IPS-18a (cell line): ENCODE data around the gene C10orf105.

Experiments
- H3K27ac ChIP-seq: one replicate; pipeline ENCODE4 v1.5.1; 2013; ENCODE audit warnings: low read length
- H3K27me3 ChIP-seq: one replicate; pipeline ENCODE4 v1.6.1; 2013; ENCODE audit warnings: mild to moderate bottlenecking, low read length; ENCODE audit not compliant: control insufficient read depth, insufficient read depth
- H3K36me3 ChIP-seq: one replicate; pipeline ENCODE4 v1.6.1; 2013; ENCODE audit warnings: low read depth, low read length; ENCODE audit not compliant: control insufficient read depth
- H3K4me1 ChIP-seq: one replicate; pipeline ENCODE4 v1.6.1; 2013; ENCODE audit warnings: low read depth, low read length; ENCODE audit not compliant: control insufficient read depth
- H3K4me3 ChIP-seq: one replicate; pipeline ENCODE4 v1.5.1; 2013; ENCODE audit warnings: low read length
- H3K9ac ChIP-seq: one replicate; pipeline ENCODE4 v1.6.1; 2013; ENCODE audit warnings: mild to moderate bottlenecking, low read length, moderate library complexity
- H3K9me3 ChIP-seq: one replicate; pipeline ENCODE4 v1.6.1; 2013; ENCODE audit warnings: low read depth, low read length; ENCODE audit not compliant: control insufficient read depth

The C10orf105 gene

GRCh38 chr10:71748671-71749191 is 29.2 kb upstream of the C10orf105 start:
- Histone ChIP-seq H3K4me1 (peaks cover 12% of the 10 kb centered on the region), H3K4me3 (no peak overlapping the region), H3K27me3 (no peaks in the 10 kb centered on the region), H3K9me3 (no peaks in the 10 kb centered on the region), H3K9ac (no peak overlapping the region), H3K27ac (no peak overlapping the region), H3K36me3 (no peaks in the 10 kb centered on the region)

GRCh38 chr10:71747551-71748523 is 28.3 kb upstream of the C10orf105 start:
- no peaks in the 10 kb centered on the region for H3K27me3 ChIP-seq
- no peaks in the 10 kb centered on the region for H3K36me3 ChIP-seq
- H3K9me3 ChIP-seq, result no peaks in the 10 kb centered on the region
- no peak overlapping the region for H3K9ac ChIP-seq
- H3K27ac ChIP-seq, result no peak overlapping the region
- H3K4me1 ChIP-seq, result peaks cover 12% of the 10 kb centered on the region
- H3K4me3 ChIP-seq, result no peak overlapping the region

GRCh38 chr10:71747039-71747531 is 27.5 kb upstream of the C10orf105 start:
- Histone ChIP-seq H3K9ac (no peak overlapping the region), H3K27ac (no peak overlapping the region), H3K36me3 (no peaks in the 10 kb centered on the region), H3K9me3 (no peaks in the 10 kb centered on the region), H3K4me3 (no peak overlapping the region), H3K4me1 (peaks cover 12% of the 10 kb centered on the region), H3K27me3 (no peaks in the 10 kb centered on the region)

GRCh38 chr10:71746344-71747037 is 26.9 kb upstream of the C10orf105 start:
- no peak overlapping the region for H3K9ac ChIP-seq
- H3K4me3 ChIP-seq, result no peak overlapping the region
- no peaks in the 10 kb centered on the region for H3K9me3 ChIP-seq
- H3K4me1 ChIP-seq, result peaks cover 12% of the 10 kb centered on the region
- H3K27me3 ChIP-seq, result no peaks in the 10 kb centered on the region
- H3K27ac ChIP-seq, result no peak overlapping the region
- H3K36me3 ChIP-seq, result no peaks in the 10 kb centered on the region

DNA sequence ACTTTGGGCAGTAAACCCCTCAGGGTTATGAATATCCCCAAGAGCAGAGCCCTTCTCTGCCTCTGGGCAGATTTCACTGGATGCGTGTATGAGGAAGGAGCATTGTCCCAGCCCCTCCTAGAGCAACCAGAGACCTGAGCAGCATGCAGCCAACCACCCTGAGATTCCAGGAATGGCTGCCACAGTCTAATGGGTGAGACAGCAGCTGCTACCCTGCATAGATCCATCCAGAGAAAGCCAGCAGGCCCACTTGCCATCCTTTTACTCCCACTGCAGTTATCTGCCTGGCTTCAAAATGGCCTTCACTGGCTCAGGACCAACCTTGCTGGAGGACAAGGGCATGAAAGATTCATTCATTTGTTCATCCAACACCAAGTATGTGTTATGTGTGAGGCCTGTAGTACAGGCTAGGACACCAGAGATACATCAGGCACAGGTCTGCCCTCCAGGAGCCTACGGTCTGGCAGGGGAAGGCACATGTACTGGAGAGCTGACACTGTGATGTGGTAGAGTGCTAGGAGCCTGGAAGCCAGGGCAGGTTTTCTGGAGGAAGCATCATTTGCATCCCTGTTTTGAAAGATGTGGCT is 26.2 kb upstream of the C10orf105 start:
- no peaks in the 10 kb centered on the region for H3K36me3 ChIP-seq
- H3K4me1 ChIP-seq, result peaks cover 12% of the 10 kb centered on the region
- no peaks in the 10 kb centered on the region for H3K27me3 ChIP-seq
- no peak overlapping the region for H3K9ac ChIP-seq
- H3K9me3 ChIP-seq, result no peaks in the 10 kb centered on the region
- no peak overlapping the region for H3K27ac ChIP-seq
- no peak overlapping the region for H3K4me3 ChIP-seq

DNA sequence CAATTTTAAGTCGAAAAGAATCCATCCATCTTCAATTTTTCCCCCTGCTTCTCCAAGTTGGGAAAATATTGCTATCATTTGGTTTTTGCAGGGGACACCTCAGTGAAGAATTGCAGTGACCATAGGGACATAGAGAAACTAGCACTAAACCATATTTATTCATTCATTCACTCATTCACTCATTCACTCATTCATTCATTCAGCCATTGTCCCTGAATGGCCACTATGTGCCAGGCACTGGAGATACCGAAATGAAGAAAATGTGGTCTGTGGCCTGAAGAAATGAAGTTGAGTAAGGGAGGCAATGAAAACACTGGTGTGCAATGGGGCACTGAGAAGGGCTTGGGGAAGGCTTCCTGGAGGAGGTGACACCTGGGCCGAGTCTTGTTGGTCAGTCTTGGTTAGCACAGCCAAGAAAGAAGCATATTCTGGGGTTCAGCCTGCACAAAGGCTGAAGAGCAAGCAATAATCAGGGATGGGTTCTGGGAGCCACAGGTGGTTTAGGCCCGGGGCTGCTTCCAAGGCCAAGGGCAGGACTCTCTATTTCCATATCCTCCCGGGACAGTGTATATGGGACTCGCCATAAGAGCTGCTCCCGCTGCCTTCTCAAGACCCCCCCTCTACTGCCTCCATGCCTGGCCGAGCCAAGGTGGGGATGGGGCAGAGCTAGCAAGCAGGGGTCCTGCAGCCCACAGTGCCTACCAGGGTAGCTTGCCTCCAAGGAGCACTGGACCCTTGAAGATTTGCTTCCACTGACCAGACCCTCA is 25.5 kb upstream of the C10orf105 start:
- peaks cover 12% of the 10 kb centered on the region for H3K4me1 ChIP-seq
- H3K4me3 ChIP-seq, result no peak overlapping the region
- H3K27me3 ChIP-seq, result no peaks in the 10 kb centered on the region
- H3K36me3 ChIP-seq, result no peaks in the 10 kb centered on the region
- H3K27ac ChIP-seq, result no peak overlapping the region
- no peaks in the 10 kb centered on the region for H3K9me3 ChIP-seq
- no peak overlapping the region for H3K9ac ChIP-seq

DNA sequence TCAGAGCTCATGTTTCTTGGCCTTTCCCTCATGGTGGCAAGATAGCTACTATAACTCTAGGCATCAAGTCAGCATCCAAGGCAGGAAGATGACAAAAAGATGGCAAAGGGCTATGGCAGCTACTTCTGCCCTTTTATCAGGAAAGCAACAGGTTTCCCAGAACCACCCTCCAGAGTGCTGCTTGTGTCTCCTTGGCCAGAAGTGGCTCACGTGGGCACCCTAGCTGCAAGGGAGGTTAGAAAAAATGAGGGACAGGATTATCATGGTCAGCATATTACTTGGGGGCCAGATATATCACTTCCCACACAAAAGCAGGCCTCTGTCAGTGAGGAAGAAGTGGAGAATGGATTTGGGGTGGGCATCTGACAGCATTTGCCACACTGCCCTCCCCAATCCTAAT is 24.3 kb upstream of the C10orf105 start:
- Histone ChIP-seq H3K27ac (no peak overlapping the region), H3K4me3 (no peak overlapping the region), H3K36me3 (no peaks in the 10 kb centered on the region), H3K9ac (no peak overlapping the region), H3K9me3 (no peaks in the 10 kb centered on the region), H3K27me3 (no peaks in the 10 kb centered on the region), H3K4me1 (peaks cover 12% of the 10 kb centered on the region)

- H3K36me3 ChIP-seq, result no peaks in the 10 kb centered on the region
- H3K9ac ChIP-seq, result no peak overlapping the region
- no peaks in the 10 kb centered on the region for H3K9me3 ChIP-seq
- peaks cover 10% of the 10 kb centered on the region for H3K4me1 ChIP-seq
- no peak overlapping the region for H3K27ac ChIP-seq
- no peaks in the 10 kb centered on the region for H3K27me3 ChIP-seq
- H3K4me3 ChIP-seq, result no peak overlapping the region
These were observed 23.7 kb upstream of the C10orf105 start for GRCh38 chr10:71743089-71743838.

DNA sequence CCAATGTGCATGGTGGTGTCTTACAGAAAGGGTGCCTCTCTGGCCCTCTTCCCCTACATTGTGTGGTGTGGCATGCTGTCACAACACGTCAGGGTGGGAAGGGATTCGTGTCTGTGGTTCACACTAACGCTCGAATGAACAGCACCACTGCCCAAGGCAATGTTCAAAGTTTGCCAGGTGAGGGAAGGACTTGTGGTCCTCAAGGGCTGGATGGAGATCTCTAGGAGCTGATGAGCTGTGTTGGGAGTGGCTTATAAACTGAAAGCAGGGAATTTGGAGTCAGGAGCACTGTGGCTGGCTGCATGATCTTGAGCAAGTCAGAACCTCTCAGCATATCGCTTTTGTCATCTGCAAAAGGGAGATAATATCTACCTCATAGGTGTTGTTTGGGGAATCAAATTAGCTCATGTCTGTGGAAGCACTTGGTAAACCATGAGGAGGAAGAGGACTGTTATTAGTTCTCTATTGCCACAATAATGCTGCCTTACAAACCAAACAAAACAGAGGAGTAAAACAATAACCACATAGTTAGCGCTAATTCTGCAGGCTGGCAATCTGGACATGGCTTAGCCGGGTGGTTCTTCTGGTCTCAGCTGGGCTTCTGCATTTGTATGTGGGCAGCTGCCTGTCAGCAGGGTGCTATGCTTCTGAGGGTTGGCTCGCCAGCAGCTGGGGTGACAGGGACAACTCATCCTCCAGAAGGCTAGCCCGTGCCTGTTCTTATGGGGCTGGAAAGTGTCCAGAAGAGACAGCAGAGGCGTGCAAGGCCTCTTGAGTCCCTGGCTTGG is 22.9 kb upstream of the C10orf105 start:
- no peak overlapping the region for H3K27ac ChIP-seq
- H3K4me1 ChIP-seq, result peaks cover 6% of the 10 kb centered on the region
- H3K27me3 ChIP-seq, result no peaks in the 10 kb centered on the region
- H3K9ac ChIP-seq, result no peak overlapping the region
- H3K36me3 ChIP-seq, result no peaks in the 10 kb centered on the region
- H3K4me3 ChIP-seq, result no peak overlapping the region
- H3K9me3 ChIP-seq, result no peaks in the 10 kb centered on the region

DNA sequence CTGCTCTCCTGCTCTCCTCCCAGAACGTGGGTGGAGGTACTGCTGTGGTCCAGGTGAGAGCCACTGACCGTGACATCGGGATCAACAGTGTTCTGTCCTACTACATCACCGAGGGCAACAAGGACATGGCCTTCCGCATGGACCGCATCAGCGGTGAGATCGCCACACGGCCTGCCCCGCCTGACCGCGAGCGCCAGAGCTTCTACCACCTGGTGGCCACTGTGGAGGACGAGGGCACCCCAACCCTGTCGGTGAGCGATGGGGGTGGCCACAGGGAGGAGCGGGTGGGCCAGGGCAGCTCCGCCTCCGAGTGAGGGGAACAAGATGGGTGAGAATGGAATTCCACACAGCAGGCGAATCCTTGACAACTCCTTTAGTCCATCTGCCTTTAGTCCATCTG is 22.1 kb upstream of the C10orf105 start:
- H3K9ac ChIP-seq, result no peak overlapping the region
- H3K27me3 ChIP-seq, result no peaks in the 10 kb centered on the region
- no peak overlapping the region for H3K27ac ChIP-seq
- no peak overlapping the region for H3K4me3 ChIP-seq
- no peaks in the 10 kb centered on the region for H3K9me3 ChIP-seq
- H3K36me3 ChIP-seq, result no peaks in the 10 kb centered on the region
- peaks cover 5% of the 10 kb centered on the region for H3K4me1 ChIP-seq
